OCI-LY1 (cell line): ENCODE data around the gene FIG4.
"Not testable (repeated sequence)": the region's sequence is repeated elsewhere in the genome, so short reads cannot be mapped to it uniquely, and the experiment has no call there.

Source experiments
- H2AFZ ChIP-seq: fragments of 200-600 bp; sonication (generic), shearing (Covaris generic); 2 replicates; pipeline ENCODE4 v1.6.0; 2014; ENCODE audit warnings: antibody characterized with exemption, mild to moderate bottlenecking, low read length
- H3F3A ChIP-seq: fragments of 200-600 bp; sonication (generic), shearing (Covaris generic); 2 replicates; pipeline ENCODE4 v1.6.0; 2014; ENCODE audit warnings: mild to moderate bottlenecking, antibody characterized with exemption, low read length, moderate library complexity; ENCODE audit not compliant: insufficient read depth
- H3K27ac ChIP-seq: fragments of 200-600 bp; sonication (generic); 2 replicates; pipeline ENCODE4 v1.5.1; 2014; ENCODE audit warnings: low read length, mixed run types, mild to moderate bottlenecking, low read depth; ENCODE audit not compliant: poor library complexity, severe bottlenecking
- H3K27me3 ChIP-seq: fragments of 200-600 bp; sonication (generic); 2 replicates; pipeline ENCODE4 v1.6.0; 2014; ENCODE audit warnings: antibody characterized with exemption, mild to moderate bottlenecking, low read length, moderate library complexity; ENCODE audit not compliant: insufficient read depth
- H3K36me3 ChIP-seq: fragments of 200-600 bp; sonication (generic); 2 replicates; pipeline ENCODE4 v1.6.1; 2014; ENCODE audit warnings: mild to moderate bottlenecking, antibody characterized with exemption, low read length, moderate library complexity, mixed read lengths; ENCODE audit not compliant: insufficient read depth
- H3K4me1 ChIP-seq: fragments of 200-600 bp; sonication (generic); 2 replicates; pipeline ENCODE4 v1.5.1; 2014; ENCODE audit warnings: mild to moderate bottlenecking, low read length, moderate library complexity; ENCODE audit not compliant: insufficient read depth, severe bottlenecking
- H3K4me2 ChIP-seq: fragments of 200-600 bp; sonication (generic), shearing (Covaris generic); 2 replicates; pipeline ENCODE4 v1.6.1; 2014; ENCODE audit warnings: low read length
- H3K4me3 ChIP-seq: fragments of 200-600 bp; sonication (generic); 2 replicates; pipeline ENCODE4 v1.5.1; 2014; ENCODE audit warnings: low read length, low read depth, mild to moderate bottlenecking, mixed read lengths; ENCODE audit not compliant: poor library complexity, severe bottlenecking
- H3K79me2 ChIP-seq: fragments of 200-600 bp; shearing (Covaris generic); 2 replicates; pipeline ENCODE4 v1.6.1; 2016; ENCODE audit warnings: mixed run types, low read length, mixed read lengths; ENCODE audit not compliant: insufficient read depth
- H3K9ac ChIP-seq: fragments of 200-600 bp; sonication (generic), shearing (Covaris generic); 2 replicates; pipeline ENCODE4 v1.6.1; 2014; ENCODE audit warnings: mild to moderate bottlenecking, low read length, mixed read lengths
- H3K9me2 ChIP-seq: fragments of 200-600 bp; sonication (generic), shearing (Covaris generic); 2 replicates; pipeline ENCODE4 v1.6.1; 2014; ENCODE audit warnings: low read depth, mild to moderate bottlenecking, low read length, mixed read lengths
- H3K9me3 ChIP-seq: fragments of 200-600 bp; shearing (Covaris generic); 2 replicates; pipeline ENCODE4 v1.6.1; 2014; ENCODE audit warnings: low read length, mixed read lengths
- H4K20me1 ChIP-seq: fragments of 200-600 bp; sonication (generic), shearing (Covaris generic); 2 replicates; pipeline ENCODE4 v1.6.0; 2016; ENCODE audit warnings: mild to moderate bottlenecking, low read length; ENCODE audit not compliant: insufficient read depth
- EZH2 ChIP-seq: fragments of 200-600 bp; sonication (generic), shearing (Covaris generic); IDR thresholded peaks from 2 replicates; pipeline ENCODE4 v1.8.0; 2017; ENCODE audit warnings: borderline replicate concordance, mixed run types, mild to moderate bottlenecking, antibody characterized with exemption, low read length, moderate library complexity, mixed read lengths
- TF ChIP-seq, protein P1 (sequence below): fragments of 200-600 bp; sonication (generic), shearing (Covaris generic); IDR thresholded peaks from 2 replicates; pipeline ENCODE4 v1.5.1; 2017; ENCODE audit warnings: mild to moderate bottlenecking, antibody characterized with exemption, low read length, moderate library complexity, mixed read lengths

FIG4 gene

GRCh38 chr6:109769213-109769612 lies 78.1 kb downstream of the FIG4 start:
- no peak overlapping the region for H2AFZ ChIP-seq

GRCh38 chr6:109770047-109770446 lies 79.0 kb downstream of the FIG4 start:
- Histone ChIP-seq H3K79me2 (no peaks in the 10 kb centered on the region), H3K36me3 (no peaks in the 10 kb centered on the region), H3K9ac (no peak overlapping the region), H3K27me3 (no peaks in the 10 kb centered on the region), H3K4me2 (no peak overlapping the region), H3K4me1 (peaks cover 33% of the 10 kb centered on the region), H4K20me1 (no peaks in the 10 kb centered on the region), H3K27ac (no peak overlapping the region), H3F3A (no peaks in the 10 kb centered on the region), H3K9me3 (no peaks in the 10 kb centered on the region), H3K4me3 (no peak overlapping the region), H3K9me2 (no peaks in the 10 kb centered on the region), H2AFZ (no peak overlapping the region)
- TF ChIP-seq, protein P1, sequence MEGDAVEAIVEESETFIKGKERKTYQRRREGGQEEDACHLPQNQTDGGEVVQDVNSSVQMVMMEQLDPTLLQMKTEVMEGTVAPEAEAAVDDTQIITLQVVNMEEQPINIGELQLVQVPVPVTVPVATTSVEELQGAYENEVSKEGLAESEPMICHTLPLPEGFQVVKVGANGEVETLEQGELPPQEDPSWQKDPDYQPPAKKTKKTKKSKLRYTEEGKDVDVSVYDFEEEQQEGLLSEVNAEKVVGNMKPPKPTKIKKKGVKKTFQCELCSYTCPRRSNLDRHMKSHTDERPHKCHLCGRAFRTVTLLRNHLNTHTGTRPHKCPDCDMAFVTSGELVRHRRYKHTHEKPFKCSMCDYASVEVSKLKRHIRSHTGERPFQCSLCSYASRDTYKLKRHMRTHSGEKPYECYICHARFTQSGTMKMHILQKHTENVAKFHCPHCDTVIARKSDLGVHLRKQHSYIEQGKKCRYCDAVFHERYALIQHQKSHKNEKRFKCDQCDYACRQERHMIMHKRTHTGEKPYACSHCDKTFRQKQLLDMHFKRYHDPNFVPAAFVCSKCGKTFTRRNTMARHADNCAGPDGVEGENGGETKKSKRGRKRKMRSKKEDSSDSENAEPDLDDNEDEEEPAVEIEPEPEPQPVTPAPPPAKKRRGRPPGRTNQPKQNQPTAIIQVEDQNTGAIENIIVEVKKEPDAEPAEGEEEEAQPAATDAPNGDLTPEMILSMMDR = no peak
- TF ChIP-seq EZH2 = no peak

More at GRCh38 chr6:109769213-109769612, 78.1 kb downstream of the FIG4 start:
- no peak overlapping the region for H3K9ac ChIP-seq
- H3K4me3 ChIP-seq = no peak overlapping the region
- H3K79me2 ChIP-seq = no peaks in the 10 kb centered on the region
- no peak overlapping the region for H3K27ac ChIP-seq
- H3K9me2 ChIP-seq = no peaks in the 10 kb centered on the region
- no peaks in the 10 kb centered on the region for H4K20me1 ChIP-seq
- H3K36me3 ChIP-seq = no peaks in the 10 kb centered on the region
- no peaks in the 10 kb centered on the region for H3K9me3 ChIP-seq
- H3K4me2 ChIP-seq = peak overlapping the region; percentile 50
- H3K4me1 ChIP-seq = peaks cover 33% of the 10 kb centered on the region
- TF ChIP-seq EZH2 = no peak
- TF ChIP-seq, protein P1 = no peak
- H3K27me3 ChIP-seq = no peaks in the 10 kb centered on the region
- no peaks in the 10 kb centered on the region for H3F3A ChIP-seq

DNA sequence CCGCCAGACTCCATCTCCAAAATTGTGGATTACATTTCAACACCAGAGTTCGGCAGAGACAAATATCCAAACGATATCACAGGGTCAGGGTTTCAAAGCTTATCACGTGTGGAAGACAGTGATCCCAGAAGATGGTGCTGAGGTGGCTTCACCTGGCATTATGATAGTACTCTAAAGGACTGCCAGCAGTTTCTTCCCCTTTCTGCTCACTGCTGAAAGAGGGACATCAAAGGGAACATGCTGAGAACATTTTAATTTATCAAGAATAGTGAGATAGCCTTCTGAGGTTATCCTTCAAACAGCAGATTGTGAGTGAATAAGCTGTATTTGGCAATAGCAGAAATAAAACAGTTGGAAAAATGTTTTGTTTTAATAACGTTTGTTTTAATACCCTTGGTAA lies 79.7 kb downstream of the FIG4 start:
- Histone ChIP-seq H3K4me2 (no peak overlapping the region; the same call in 1 of the 2 replicates), H3K9me2 (no peaks in the 10 kb centered on the region), H3K4me3 (no peak overlapping the region), H4K20me1 (no peaks in the 10 kb centered on the region), H3K9me3 (no peaks in the 10 kb centered on the region), H3K9ac (no peak overlapping the region), H2AFZ (no peak overlapping the region), H3K27me3 (no peaks in the 10 kb centered on the region), H3F3A (no peaks in the 10 kb centered on the region), H3K4me1 (peaks cover 33% of the 10 kb centered on the region), H3K27ac (peak overlapping the region; percentile 38), H3K36me3 (no peaks in the 10 kb centered on the region), H3K79me2 (no peaks in the 10 kb centered on the region)
- TF ChIP-seq, protein P1 = no peak
- TF ChIP-seq EZH2 = no peak

DNA sequence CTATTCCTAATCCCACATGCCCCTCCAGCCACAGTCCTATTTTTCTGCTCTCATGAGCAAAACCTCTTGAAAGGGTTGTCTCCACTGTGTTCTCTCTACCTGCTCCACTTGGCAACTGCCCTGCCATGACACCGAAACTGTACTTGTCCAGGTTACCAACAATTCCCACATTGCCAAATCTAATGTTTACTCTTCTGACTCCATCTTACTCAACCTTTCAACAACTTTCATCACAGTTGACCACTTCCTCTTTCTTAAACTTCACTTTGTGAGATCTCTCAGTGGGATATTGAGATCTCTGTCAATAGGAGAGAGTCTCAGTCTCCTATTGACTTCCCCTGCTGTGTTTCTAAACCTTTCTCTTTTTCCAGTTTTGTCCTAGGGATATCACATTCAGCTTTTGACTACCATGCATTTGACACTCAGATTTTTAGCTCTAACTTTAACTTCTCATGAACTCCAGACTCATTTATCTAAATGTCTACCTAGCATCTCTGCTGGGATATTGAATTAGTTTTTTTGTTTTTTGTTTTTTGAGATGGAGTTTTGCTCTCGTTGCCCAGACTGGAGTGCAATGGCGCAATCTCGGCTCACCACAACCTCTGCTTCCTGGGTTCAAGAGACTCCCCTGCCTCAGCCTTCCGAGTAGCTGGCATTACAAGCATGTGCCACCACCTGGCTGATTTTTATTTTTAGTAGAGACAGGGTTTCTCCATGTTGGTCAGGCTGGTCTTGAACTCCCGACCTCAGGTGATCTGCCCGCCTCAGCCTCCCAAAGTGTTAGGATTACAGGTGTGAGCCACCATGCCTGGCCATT lies 81.1 kb downstream of the FIG4 start:
- not testable (repeated sequence) for H4K20me1 ChIP-seq, H3K36me3 ChIP-seq, H3K9me3 ChIP-seq, H3K4me3 ChIP-seq, H3K79me2 ChIP-seq, H3K4me2 ChIP-seq, H3K27me3 ChIP-seq, H3F3A ChIP-seq, H2AFZ ChIP-seq, H3K9ac ChIP-seq, H3K9me2 ChIP-seq
- H3K4me1 ChIP-seq = peaks cover 33% of the 10 kb centered on the region
- H3K27ac ChIP-seq = peak overlapping the region; percentile 31
